ENCODE data around the gene TMEM201. TPM values are rescaled to one million over a fixed set of nuclear protein-coding genes. Genes with fewer than 3 reads are reported as not detected.

TMEM201 gene
- total and polyA plus RNA-seq, 2 of the 4 experiments (the other 2 are of a cell fraction): 1.3 to 8.7 TPM

Other genes starting within 250 kb of the TMEM201 start
- 3.0 and 3.6 TPM in 2 replicates for gene SLC25A33, start 49.4 kb upstream of the TMEM201 start, total RNA-seq (2012; rRNA removed)
- 2.5 and 2.7 TPM in 2 replicates for gene SLC25A33, start 49.4 kb upstream of the TMEM201 start, polyA plus RNA-seq (2012; rRNA removed)
- gene PIK3CD, start 62.8 kb downstream of the TMEM201 start, total RNA-seq (2012; rRNA removed): 5.0 and 5.6 TPM in 2 replicates
- gene PIK3CD, start 62.8 kb downstream of the TMEM201 start, polyA plus RNA-seq (2012; rRNA removed): 12.1 and 13.6 TPM in 2 replicates
- 30.1 and 31.9 TPM in 2 replicates for gene CLSTN1, start 235.1 kb downstream of the TMEM201 start, total RNA-seq (2012; rRNA removed)
- 55.0 and 72.2 TPM in 2 replicates for gene CLSTN1, start 235.1 kb downstream of the TMEM201 start, polyA plus RNA-seq (2012; rRNA removed)

Measured in IMR-90 (cell line).